GM19025 (cell line): ENCODE measurements around the gene SLC25A34.

Experiments
- ATAC-seq: cut with Tn5 transposase; IDR thresholded peaks from one replicate; pipeline ENCODE4 v1.9.1; 2021; ENCODE audit warnings: mild to moderate bottlenecking, low read depth, moderate library complexity; ENCODE audit not compliant: unreplicated experiment

SLC25A34 gene

GRCh38 chr1:15731735-15732685 lies 4.0 kb upstream of the SLC25A34 start:
- ATAC-seq = no peak

GRCh38 chr1:15732686-15733081 lies 3.4 kb upstream of the SLC25A34 start:
- ATAC-seq = no peak

GRCh38 chr1:15733218-15733725 lies 2.8 kb upstream of the SLC25A34 start:
- no peak for ATAC-seq

GRCh38 chr1:15733726-15734226 lies 2.3 kb upstream of the SLC25A34 start:
- no peak for ATAC-seq

GRCh38 chr1:15734296-15734695 lies 1.8 kb upstream of the SLC25A34 start:
- no peak for ATAC-seq

GRCh38 chr1:15734901-15735300 lies 1.2 kb upstream of the SLC25A34 start:
- no peak for ATAC-seq

- ATAC-seq = no peak
Observed at GRCh38 chr1:15735304-15736037, 587 bp upstream of the SLC25A34 start.

GRCh38 chr1:15736892-15737261 lies 819 bp downstream of the SLC25A34 start:
- no peak for ATAC-seq

- ATAC-seq = no peak
Observed at GRCh38 chr1:15737324-15738319, 1.6 kb downstream of the SLC25A34 start.

GRCh38 chr1:15738416-15739113 lies 2.5 kb downstream of the SLC25A34 start:
- no peak for ATAC-seq

- ATAC-seq = no peak
Observed at GRCh38 chr1:15739259-15739658, 3.2 kb downstream of the SLC25A34 start.

- no peak for ATAC-seq
Observed at GRCh38 chr1:15739745-15740144, 3.7 kb downstream of the SLC25A34 start.

- no peak for ATAC-seq
Observed at GRCh38 chr1:15740924-15741850, 5.1 kb downstream of the SLC25A34 start.

- ATAC-seq = no peak
Observed at GRCh38 chr1:15742339-15742801, 6.3 kb downstream of the SLC25A34 start, which contains the start of gene TMEM82. TSS of gene TMEM82 (plus strand) at chr1:15742499. CDS start at chr1:15742560, 61 bp downstream.

- no peak for ATAC-seq
Observed at GRCh38 chr1:15744122-15744679, 8.1 kb downstream of the SLC25A34 start.

GRCh38 chr1:15747378-15747777 lies 11.3 kb downstream of the SLC25A34 start:
- no peak for ATAC-seq

- no peak for ATAC-seq
Observed at GRCh38 chr1:15748264-15748663, 12.2 kb downstream of the SLC25A34 start.
